ENCODE measurements around the gene PDZRN3.

The PDZRN3 gene

DNA sequence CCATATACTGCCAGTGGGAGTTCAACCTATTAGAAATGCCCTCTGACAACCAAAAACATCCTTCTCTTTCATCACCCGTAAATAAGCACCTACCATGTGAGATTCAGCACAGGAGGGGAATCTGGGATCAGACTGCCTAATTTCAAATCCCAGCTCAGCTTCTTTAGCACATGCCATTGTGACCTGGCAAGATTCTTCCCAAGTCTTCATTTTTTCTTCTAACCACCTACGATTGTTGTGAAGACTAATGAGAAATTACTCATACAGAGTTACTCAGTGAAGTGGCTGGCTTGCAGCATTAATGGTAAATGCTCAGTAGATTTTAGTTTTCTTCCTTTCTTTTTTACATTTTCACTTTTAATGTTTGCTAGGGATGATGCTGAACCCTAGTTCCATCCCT, 176.7 kb downstream of the PDZRN3 start:
- peak; percentile 31 for DNase-seq

DNA sequence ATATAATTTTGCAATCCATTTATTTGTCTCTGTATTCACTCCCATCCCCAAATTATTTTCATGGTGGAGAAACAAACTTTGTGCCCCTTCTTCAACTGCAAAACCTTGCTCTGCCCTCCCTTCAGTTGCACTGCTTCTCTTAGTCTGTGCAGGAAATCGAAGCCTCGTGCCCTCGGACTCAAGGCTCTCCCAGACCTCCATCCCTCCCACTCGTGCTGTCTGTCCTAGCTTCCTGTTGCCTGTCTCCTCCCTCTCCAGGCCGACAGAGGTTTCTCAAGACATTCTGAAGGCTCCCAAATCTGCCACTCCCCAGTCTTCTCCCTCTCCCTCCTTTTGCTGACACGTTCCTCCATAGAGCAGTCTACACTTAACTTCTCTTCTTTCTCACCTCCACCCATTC, 177.6 kb downstream of the PDZRN3 start:
- DNase-seq = no peak

DNA sequence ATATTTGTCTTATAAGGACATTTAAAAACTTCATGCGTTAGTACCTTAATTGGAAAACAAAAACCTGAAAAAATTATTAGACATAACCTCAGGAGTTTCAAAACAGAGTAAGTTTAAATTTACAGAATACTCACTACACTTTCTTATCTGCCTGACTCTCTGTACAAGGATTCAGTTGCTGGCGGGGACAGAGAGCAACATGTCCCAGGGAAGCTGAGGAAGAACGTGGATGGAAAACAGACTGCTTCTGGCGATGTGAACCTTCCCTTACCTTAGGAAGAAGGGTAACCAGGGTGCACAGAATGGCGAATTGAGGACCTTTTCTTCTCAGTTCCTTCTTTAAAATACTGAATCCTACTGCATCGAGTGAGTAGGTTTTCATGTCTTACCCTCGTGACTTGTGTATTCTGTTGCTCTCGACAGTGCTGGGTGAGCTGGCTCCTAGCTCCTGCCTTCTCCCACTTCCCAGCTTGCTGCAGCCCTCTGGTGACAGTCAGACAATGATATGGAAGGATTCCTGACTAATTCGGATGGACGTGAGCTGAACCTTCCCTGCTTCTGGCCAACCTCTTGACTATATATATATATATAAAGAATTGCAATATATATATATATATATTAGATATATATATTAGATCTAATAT, 178.2 kb downstream of the PDZRN3 start:
- no peak for DNase-seq

DNA sequence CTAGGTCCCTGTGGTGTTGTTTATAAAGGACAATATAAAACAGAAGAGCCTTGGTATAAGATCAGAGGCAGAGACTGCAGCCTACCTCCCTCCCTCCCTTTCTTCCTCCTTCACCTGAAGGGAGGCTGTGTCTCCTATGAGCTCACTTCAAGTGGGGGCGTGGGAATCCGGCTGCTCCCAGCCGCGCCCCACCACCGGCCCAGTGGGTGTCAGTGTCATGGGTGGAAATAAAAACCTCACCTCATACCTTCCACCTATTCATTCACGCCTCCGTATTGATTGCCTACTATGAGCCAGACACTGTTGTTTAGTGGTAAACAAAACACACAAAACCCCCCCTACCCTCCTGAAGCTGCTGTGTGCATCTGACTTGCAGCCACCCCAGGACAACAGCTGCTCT, 181.9 kb downstream of the PDZRN3 start:
- no peak for DNase-seq

DNA sequence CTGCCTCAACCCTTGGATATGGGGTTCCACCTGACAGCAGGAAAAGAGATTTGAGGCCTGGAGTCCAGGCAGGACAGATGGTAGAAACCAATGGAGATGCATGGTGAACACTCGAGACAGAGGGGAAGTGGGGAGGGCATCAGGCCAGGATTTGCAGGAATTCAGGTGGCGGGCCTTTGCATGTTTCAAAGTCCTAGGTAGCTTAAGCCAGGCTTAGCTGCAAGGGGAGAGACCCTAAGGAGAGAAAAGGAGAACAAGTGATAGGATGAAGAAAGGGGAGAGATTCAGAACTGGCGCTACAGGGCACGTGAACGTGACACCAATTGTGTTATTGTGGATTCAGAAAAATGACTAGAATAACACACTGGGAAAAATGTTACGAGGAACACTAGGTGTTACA, 182.6 kb downstream of the PDZRN3 start:
- DNase-seq = no peak

DNA sequence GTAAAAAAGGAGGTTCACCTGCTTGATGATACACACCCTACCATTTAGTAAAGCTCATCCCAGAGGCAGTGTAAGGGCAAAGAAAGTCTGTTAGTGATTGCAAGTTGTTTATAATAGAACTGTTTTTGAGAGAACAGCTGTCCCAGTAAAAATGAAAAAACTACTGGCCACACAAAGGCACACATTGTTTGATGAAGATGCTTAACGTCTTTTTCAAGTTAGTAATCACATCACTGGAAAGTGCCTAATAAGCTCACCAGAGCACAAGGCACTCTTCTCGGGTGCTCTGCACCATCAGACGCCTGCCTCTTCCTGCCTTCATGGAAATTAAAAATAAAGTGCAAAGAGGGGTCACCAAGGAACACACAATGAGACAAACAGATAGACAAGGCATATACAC, 186.9 kb downstream of the PDZRN3 start:
- DNase-seq = no peak

DNA sequence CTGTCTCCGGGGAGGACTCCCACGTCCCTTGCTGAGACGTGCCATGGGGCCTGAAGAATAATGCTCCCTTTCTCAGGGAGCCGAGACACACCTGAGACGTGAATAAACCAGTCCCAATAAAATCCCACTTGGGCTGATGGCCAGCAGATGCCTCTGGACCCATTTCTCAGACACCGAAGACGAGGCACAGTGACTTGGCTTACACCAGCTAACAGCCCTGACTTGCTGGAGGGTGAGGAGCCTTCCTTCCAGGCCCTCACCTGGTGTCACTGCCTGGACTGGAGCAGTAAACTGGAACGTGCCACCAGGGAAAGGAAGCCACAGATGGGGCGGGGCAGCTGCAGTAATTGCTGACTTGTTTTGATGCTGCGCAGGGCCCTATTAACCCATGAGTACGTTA, 189.7 kb downstream of the PDZRN3 start:
- DNase-seq = no peak

DNA sequence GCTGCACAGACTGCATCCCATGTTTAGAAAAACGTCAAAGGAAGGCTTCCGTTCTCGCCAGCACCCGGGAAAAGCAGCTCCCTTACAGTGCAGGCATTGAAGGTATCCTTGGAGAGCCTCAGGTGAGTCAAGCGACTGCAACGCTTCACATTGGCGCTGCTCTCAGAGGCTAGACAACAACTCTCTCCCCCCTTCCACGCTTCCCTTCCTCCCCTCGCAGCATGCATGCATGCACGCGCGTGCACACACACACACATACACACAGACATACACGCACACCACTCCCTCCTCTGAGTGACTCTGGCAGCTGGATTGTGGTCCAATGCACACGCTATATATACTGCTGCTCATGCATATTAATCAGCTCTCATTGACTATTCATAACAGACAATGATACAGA, 191.1 kb downstream of the PDZRN3 start:
- peak; percentile 33 for DNase-seq

DNA sequence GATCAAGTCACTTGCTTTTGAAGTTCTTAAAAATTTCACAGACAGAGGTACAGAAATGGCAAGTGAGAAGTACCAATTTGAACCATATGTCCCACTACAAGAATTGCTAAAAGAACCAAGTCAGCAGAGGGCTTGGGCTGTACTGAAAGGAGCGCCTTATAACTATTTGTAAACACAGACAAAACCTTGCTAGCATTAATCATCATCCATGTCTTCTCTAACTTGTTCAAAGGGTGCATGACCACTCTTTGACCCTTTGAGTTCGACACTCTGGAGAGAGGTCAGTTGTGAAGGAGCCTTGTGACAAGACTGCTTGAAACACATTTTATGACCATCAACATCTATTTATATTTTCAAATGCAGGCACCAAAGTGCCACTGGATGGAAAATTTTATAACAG, 191.7 kb downstream of the PDZRN3 start:
- DNase-seq = no peak

DNA sequence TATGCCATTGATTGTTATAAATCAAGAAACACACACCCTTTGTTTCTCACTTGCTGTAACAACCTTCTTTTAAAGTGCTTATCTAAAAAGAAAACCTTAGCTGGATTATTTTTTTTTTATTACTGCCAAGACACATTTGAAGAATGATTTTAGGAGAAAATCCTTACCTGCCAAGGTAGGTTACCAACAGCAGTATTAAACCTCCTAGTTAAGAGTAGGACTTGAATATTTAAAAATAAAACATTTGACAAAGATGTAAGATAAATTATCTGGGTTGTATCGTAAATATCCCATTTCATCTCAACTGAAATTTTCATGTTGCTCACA, 192.1 kb downstream of the PDZRN3 start:
- no peak for DNase-seq

DNA sequence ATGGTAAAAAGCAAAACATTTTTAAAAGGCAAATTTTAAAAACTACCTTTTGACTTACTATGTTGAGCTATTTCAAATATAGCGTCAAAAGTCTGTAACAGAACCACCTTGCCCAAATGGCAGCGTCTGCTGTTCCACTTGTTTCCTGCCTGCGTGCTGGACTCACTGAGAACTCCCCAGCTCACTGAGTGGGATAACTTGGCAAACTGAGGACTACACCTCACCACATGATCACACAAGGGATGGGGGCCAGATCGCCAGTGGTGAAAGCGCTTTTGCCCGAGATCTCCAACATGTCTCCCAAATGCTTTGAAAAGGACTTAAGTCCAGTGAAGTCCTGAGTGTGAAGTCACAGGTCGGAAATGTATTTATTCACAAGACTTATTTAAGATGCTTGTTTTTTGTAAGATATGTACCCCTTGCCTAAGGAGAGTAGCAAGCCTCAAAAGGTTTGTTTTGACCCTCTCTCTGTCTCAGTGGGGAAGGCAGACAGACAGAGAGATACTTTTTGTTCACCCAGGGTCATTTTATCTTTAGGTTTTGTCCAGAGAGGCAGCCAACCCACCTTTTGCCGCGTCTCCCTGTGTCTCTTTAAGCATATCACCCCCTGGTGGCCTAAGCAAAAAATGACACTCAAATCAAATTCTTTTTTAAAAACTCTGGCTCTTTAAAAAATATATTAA, 192.6 kb downstream of the PDZRN3 start:
- peak; percentile 47 for DNase-seq

DNA sequence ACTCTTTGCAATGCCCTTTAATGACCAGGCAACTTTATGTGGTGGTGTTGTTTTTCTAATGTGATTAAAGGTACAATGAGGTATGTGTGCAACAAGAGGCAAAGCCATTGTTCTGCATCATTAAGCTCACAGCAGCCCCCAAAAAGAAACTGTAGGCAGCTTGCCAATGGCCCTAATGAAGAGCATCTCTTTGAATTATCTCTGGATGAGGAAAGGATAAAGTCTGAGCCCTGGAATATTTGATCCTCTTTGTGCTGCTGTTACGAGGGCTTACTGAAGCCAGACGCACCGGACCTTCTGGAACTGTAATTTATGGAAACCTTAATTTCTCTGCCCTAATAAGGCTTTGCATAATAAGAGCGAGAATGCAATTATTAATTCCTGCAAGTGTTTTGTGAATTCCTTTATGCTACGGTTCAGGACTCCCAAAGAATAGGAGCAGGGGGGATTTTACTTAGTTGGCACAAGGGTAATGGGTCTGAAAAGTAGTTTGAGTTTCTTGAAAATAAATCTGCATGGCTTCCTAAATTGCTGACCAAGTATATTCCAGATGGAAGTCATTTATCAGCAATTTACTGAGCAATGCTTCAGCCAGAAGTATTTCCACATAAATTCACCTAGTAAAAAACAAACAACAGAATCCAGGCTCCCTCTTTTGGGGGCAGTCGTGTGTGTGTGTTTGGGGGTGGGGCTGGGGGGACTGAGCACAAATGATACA, 193.4 kb downstream of the PDZRN3 start:
- DNase-seq = no peak

DNA sequence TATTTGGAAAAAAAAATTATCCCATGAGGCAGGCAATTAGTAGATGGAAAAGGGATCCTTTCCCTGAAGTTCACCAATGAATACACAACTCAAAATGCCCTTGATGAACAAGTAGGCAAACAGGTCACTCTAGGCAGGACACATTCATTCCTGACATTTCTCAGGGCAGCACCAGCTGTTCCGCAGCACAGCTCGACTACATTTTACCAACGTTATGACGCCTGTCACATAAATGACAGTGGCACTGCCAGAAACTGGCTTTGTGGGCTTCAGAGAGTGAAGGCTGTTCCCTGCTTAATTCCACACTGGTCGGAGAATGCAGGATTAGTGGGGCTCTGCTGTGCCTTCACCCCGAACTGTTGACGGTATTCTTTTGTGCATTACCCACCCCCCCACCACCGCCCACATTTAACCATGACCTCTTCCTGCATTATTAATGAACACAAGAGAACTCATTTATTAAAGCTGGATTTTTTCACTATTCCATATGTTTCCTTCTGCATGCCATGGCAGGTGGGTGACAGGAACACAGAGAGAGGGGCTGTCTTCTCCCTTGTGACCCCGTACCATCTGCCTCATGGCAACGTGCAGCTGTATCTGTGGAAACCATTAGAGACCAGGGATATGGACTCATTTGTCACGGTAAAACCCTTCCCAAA, 197.6 kb downstream of the PDZRN3 start:
- DNase-seq = no peak

DNA sequence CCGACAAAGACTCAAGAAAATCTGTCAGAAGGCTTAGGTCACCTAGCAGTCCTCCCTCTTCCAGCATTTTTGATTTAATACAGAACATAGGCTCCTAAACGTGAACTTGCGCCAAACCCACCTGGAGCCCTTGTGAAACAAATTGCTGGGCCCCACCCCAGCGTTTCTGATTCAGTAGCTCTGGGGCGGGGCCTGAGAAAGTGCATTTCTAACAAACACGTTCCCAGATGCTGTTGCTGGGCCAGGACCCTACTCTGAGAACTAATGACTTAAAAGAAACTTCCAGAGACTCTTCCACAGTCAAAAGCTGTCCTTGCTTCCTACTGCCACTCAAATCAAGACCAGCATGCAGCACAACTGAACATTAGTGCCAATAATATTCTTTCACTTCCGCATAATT, 198.1 kb downstream of the PDZRN3 start:
- DNase-seq = no peak

DNA sequence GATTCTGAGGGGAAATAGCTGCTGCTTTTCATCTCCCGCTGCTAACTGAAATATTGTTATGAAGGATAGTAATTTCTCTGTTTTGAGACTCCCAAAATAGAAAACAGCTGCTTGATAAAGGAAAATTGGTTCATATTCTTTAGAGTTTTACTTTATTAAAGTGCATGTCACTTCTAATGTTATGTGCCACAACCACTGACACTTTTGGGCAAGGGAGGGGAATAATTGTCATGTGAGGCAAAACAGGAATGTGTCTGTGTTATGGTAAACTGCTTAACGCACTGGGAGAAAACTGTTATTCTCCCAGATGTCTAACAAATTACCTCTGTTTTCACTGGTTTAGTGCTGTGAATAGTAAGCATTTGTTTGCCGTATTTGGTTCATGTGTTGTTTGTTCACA, 201.6 kb downstream of the PDZRN3 start:
- no peak for DNase-seq

DNA sequence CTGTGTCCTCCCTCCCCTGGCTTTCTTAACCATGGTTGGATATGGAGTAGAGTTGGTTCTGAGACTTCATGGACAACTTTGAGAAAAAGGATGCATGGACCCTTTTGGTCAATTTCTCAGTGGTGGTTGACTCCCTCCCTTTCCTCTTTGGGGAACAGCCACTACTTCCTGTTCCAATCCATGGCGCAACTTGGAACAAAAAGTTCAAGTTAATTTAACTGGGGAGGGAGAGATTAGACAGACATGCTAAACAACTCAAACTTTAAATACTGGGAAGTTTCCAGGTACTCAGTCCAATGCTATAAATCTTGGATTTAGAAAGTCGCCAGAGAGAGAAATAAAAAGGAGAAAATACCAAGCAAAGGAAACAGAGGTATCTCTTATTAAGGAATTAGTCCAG, 202.2 kb downstream of the PDZRN3 start:
- no peak for DNase-seq

DNA sequence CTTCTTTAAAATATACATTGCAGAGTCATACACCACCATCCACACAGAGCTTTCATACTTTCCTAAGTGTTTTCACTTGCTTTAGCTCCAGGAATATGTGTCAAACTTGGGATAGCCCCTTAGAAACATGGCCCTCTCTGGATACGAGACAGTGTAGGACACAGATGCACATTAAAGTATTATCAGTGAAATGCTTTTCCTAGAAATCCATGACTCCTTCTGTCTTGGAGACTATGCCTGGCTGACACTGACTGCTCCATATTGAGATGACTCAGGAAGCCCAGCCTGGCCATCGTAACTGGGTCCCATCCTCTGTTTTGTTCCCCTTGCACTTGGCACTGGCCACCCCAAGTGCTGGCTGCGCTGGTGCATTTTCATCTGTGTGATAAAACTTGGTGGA, 204.8 kb downstream of the PDZRN3 start:
- DNase-seq = no peak

DNA sequence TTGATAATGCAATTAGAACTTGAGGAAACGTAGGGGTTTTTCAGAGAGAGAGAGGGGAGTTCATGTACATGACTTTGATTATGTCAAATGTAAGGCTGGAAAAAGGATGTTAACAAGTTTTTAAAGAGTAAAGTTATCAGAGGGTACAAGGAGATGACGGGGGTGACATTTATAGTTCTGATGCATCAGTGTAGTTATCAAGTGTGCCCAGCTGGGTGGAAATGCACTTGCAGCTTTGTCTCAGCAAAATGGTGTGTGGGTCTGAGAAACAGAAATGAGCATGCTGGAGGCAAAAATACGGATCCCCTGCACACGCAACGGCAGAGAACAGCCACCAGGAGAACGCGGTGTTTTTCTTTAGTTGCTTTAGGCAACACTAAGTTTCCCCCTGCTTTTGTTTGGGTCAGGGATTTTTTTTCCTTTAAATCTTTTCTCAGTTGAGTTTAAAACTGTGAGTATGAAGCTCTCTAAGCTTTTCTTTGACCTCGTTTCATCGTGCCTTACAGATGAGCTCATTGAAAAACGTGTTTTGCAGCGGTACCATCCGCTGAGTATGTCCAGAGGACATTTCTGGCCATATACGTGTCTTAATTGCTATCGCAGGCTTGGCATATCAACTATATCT, 205.4 kb downstream of the PDZRN3 start:
- peak; percentile 61 for DNase-seq

DNA sequence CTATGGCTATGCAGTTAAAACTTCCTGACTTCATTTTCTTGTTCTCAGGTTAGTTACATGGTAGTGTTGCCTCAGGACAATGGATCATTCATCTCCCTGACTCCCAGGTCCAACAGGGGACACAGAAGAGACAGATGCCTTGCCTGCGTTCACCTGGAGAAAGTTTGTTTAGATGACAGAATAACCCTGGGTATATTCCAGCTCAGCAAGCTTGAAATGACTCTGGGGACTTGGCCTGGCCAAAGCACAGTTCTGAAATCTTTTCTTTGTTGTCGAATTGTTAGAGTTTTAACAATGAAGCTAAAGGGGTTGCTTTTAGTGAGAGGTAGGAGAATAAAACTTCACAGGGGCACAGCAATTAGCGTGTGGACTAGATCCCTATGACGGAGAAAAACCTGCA, 206.1 kb downstream of the PDZRN3 start:
- DNase-seq = no peak

DNA sequence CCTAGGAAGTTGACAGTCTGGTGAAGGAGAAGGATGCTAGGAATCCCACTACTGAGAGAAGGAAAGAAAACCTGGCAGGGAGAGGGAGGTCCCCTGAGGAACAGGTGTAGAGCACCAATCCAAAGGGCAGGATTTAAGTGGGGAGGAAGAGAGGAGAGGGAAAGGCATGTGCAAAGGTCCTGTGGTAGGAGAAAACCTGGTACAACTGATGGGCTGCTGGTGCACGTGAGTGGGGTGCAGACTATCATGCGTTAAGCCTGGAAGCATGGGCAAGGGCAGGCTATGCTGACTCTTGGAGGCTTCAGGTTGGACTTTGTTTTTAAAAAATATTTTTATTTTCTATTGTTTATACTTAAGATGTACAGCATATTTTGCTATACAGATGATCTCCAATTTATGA, 209.6 kb downstream of the PDZRN3 start:
- no peak for DNase-seq

DNA sequence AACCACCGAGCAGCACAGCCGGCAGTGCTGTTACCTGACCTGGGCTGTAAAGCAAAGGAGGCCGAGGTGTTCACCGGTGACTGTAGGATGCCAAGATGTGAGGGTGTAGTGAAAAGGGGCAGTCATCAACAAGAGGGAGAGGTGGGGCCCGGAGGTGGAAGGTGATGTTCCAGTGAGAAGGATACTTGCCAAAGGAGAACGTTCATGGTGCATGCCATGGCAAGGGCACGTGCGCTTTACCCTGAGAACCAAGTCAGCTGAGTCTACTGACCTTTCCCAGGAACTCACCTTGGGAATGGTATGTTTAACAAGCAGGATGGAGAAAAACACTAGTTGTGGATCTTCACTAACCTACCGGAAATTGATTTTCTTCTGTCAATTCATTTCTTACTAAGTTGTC, 211.1 kb downstream of the PDZRN3 start:
- no peak for DNase-seq

DNA sequence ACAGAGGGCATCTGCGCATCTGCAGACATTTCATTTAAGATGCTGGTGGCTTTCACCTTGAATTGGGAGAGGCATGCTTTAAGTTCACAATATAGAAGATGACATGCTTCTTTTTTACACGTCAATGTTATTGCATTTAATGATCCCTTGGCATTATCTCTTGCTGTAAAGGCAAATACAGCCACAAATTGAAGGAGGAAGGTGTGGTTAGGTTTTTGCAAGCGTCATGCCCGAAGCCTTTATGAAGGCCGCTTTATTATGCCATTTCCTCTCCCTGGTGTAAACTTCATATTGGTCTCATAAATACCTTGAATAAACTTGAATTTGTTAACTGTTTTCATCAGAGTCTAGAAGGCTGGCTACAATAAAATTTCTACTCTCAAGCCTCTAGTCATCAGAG, 212.7 kb downstream of the PDZRN3 start:
- no peak for DNase-seq

DNA sequence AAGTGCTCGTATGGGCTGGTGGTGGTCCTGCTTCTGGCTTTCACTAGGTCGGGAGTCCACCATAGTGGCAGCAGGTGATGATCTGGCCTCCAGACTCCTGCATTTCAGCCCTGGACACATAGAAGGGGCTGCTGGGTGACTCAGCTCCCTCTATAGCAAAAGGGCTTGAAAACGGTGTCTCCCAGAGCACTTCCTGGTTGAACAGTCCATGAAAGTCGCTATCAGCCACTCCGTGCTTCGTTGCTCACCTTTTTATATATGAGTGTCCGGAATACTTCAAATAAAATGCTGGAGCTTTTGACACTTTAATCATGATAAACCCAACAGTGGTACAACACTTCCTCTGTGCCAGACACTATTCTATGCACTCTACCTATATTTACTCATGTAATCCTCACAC, 213.2 kb downstream of the PDZRN3 start:
- DNase-seq = no peak

All from fibroblast of skin of right quadriceps (primary cell).